NCI-H460 (cell line): Measurements from ENCODE around the gene SDHAF2. TPM values are rescaled to one million over a fixed set of nuclear protein-coding genes. Genes with fewer than 3 reads are reported as not detected.

Experiments used
- DNase-seq: peaks from one replicate; pipeline ENCODE4 v3.0.0-alpha.2; 2016; ENCODE audit warnings: low read depth; ENCODE audit errors: extremely low read depth
- small RNA-seq, 2 experiments: library from RNA; depleted of rRNA; stranded (forward); fragments of <200 nt; gene quantifications; one replicate each; pipeline ENCODE3, GENCODE V24; 2014
- total RNA-seq: library from RNA; depleted of rRNA; stranded (reverse); fragments of >200 nt; shearing (Covaris generic); gene quantifications from 2 replicates; pipeline ENCODE4 v1.2.3, GENCODE V29; 2014; rRNA removed

SDHAF2 gene
- total RNA-seq, 1 experiment from 2014 or later, result 29.4 TPM

- DNase-seq, result no peak
These were observed 64.5 kb downstream of the SDHAF2 start for GRCh38 chr11:61494381-61494961.

- DNase-seq, result no peak
These were observed 66.1 kb downstream of the SDHAF2 start for GRCh38 chr11:61495801-61496601.

Small RNA genes lying within 50 kb of the gene (small RNA-seq; reads per million reads assigned to genes)
- gene RN7SL23P, result 0 reads per million in 2 experiments

Other genes starting within 250 kb of the SDHAF2 start
- gene PGA3, start 226.6 kb upstream of the SDHAF2 start, total RNA-seq, result not detected in 2 replicates
- not detected in 2 replicates for gene PGA4, start 207.8 kb upstream of the SDHAF2 start, total RNA-seq
- gene PGA5, start 188.9 kb upstream of the SDHAF2 start, total RNA-seq, result not detected in 2 replicates
- 0.30 and 0.46 TPM in 2 replicates for gene VWCE, start 134.8 kb upstream of the SDHAF2 start, total RNA-seq
- 85.3 and 96.6 TPM in 2 replicates for gene DDB1, start 97.0 kb upstream of the SDHAF2 start, total RNA-seq
- 42.0 and 43.6 TPM in 2 replicates for gene TKFC, start 96.9 kb upstream of the SDHAF2 start, total RNA-seq
- 16.0 and 25.1 TPM in 2 replicates for gene CYB561A3, start 68.2 kb upstream of the SDHAF2 start, total RNA-seq
- gene TMEM138, start 67.8 kb upstream of the SDHAF2 start, total RNA-seq, result 34.1 and 35.9 TPM in 2 replicates
- gene TMEM216, start 37.5 kb upstream of the SDHAF2 start, total RNA-seq, result 11.5 and 11.6 TPM in 2 replicates
- gene CPSF7, start 149 bp upstream of the SDHAF2 start, total RNA-seq, result 36.6 and 42.5 TPM in 2 replicates
- not detected in 2 replicates for gene LRRC10B, start 78.6 kb downstream of the SDHAF2 start, total RNA-seq
- gene SYT7, start 151.0 kb downstream of the SDHAF2 start, total RNA-seq, result 0.29 and 0.47 TPM in 2 replicates